Glutamatergic neuron (in vitro differentiated cells): ENCODE measurements around the gene SKIL. TPM values are rescaled to one million over a fixed set of nuclear protein-coding genes. Genes with fewer than 3 reads are reported as not detected.
A peak's percentile ranks its signal among the peaks of the same experiment; 100 is the strongest.

ENCODE experiments used
- DNase-seq: peaks from one replicate; pipeline ENCODE4 v3.0.0; 2022
- H3K27ac Mint-ChIP-seq: one replicate; pipeline ENCODE4 v1.8.0; 2020; ENCODE audit warnings: mild to moderate bottlenecking, mixed read lengths, inconsistent platforms; ENCODE audit not compliant: unreplicated experiment
- H3K27me3 Mint-ChIP-seq: one replicate; pipeline ENCODE4 v1.8.0; 2020; ENCODE audit warnings: mild to moderate bottlenecking, moderate library complexity, mixed read lengths, inconsistent platforms; ENCODE audit not compliant: unreplicated experiment
- H3K36me3 Mint-ChIP-seq: one replicate; pipeline ENCODE4 v1.8.0; 2020; ENCODE audit warnings: mild to moderate bottlenecking, mixed read lengths, inconsistent platforms; ENCODE audit not compliant: unreplicated experiment
- H3K4me1 Mint-ChIP-seq: one replicate; pipeline ENCODE4 v1.8.0; 2020; ENCODE audit warnings: mild to moderate bottlenecking, low read depth, mixed read lengths, inconsistent platforms; ENCODE audit not compliant: unreplicated experiment
- H3K4me3 Mint-ChIP-seq: one replicate; pipeline ENCODE4 v1.8.0; 2020; ENCODE audit warnings: mild to moderate bottlenecking, mixed read lengths, inconsistent platforms; ENCODE audit not compliant: unreplicated experiment
- H3K9me3 Mint-ChIP-seq: one replicate; pipeline ENCODE4 v1.8.0; 2020; ENCODE audit warnings: mild to moderate bottlenecking, moderate library complexity, mixed read lengths, inconsistent platforms; ENCODE audit not compliant: unreplicated experiment
- total RNA-seq: library from RNA; stranded (reverse); fragmentation: NEBNext Ultra II Directional; extraction: Animal tissue kit (Norgen Biotek cat#: 25700); gene quantifications from one replicate; pipeline ENCODE4 v1.2.1, GENCODE V29; 2021; ENCODE audit not compliant: unreplicated experiment
- TF ChIP-seq, protein P1 (sequence below): fragments of 200-600 bp; sonication (generic); IDR thresholded peaks from one replicate; pipeline ENCODE4 v1.5.0; 2021; ENCODE audit not compliant: partially characterized antibody, unreplicated experiment

Gene SKIL
- total RNA-seq, 1 donor from 2014 or later = 52.3 TPM

GRCh38 chr3:170360466-170360865 is 3.0 kb downstream of the SKIL start:
- H3K27ac Mint-ChIP-seq = no peak overlapping the region
- TF ChIP-seq, protein P1, sequence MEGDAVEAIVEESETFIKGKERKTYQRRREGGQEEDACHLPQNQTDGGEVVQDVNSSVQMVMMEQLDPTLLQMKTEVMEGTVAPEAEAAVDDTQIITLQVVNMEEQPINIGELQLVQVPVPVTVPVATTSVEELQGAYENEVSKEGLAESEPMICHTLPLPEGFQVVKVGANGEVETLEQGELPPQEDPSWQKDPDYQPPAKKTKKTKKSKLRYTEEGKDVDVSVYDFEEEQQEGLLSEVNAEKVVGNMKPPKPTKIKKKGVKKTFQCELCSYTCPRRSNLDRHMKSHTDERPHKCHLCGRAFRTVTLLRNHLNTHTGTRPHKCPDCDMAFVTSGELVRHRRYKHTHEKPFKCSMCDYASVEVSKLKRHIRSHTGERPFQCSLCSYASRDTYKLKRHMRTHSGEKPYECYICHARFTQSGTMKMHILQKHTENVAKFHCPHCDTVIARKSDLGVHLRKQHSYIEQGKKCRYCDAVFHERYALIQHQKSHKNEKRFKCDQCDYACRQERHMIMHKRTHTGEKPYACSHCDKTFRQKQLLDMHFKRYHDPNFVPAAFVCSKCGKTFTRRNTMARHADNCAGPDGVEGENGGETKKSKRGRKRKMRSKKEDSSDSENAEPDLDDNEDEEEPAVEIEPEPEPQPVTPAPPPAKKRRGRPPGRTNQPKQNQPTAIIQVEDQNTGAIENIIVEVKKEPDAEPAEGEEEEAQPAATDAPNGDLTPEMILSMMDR = no peak
- H3K36me3 Mint-ChIP-seq = peaks cover 3% of the 10 kb centered on the region

DNA sequence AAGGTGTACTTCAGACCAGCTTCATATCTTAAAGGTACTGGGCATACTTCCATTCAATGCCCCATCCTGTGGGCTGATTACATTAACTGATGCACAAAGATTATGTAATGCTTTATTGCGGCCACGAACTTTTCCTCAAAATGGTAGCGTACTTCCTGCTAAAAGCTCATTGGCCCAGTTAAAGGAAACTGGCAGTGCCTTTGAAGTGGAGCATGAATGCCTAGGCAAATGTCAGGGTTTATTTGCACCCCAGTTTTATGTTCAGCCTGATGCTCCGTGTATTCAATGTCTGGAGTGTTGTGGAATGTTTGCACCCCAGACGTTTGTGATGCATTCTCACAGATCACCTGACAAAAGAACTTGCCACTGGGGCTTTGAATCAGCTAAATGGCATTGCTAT is 3.4 kb downstream of the SKIL start:
- Mint-ChIP-seq H3K27ac (no peak overlapping the region), H3K9me3 (peaks cover 9% of the 10 kb centered on the region), H3K27me3 (peaks cover 7% of the 10 kb centered on the region), H3K36me3 (peaks cover 3% of the 10 kb centered on the region), H3K4me1 (peaks cover 19% of the 10 kb centered on the region), H3K4me3 (peak overlapping the region; percentile 45)
- TF ChIP-seq, protein P1 = no peak
- no peak for DNase-seq

More at GRCh38 chr3:170360466-170360865, 3.0 kb downstream of the SKIL start:
- DNase-seq = no peak
- H3K4me3 Mint-ChIP-seq = peak overlapping the region; percentile 57
- H3K9me3 Mint-ChIP-seq = peaks cover 9% of the 10 kb centered on the region
- H3K27me3 Mint-ChIP-seq = peaks cover 7% of the 10 kb centered on the region
- H3K4me1 Mint-ChIP-seq = peaks cover 22% of the 10 kb centered on the region

- Mint-ChIP-seq H3K27ac (no peak overlapping the region), H3K9me3 (peaks cover 5% of the 10 kb centered on the region), H3K4me1 (peaks cover 14% of the 10 kb centered on the region), H3K36me3 (peaks cover 3% of the 10 kb centered on the region), H3K27me3 (peaks cover 7% of the 10 kb centered on the region), H3K4me3 (peak overlapping the region; percentile 21)
- TF ChIP-seq, protein P1 = no peak
- no peak for DNase-seq
These were observed 4.2 kb downstream of the SKIL start for GRCh38 chr3:170361711-170362110.

DNA sequence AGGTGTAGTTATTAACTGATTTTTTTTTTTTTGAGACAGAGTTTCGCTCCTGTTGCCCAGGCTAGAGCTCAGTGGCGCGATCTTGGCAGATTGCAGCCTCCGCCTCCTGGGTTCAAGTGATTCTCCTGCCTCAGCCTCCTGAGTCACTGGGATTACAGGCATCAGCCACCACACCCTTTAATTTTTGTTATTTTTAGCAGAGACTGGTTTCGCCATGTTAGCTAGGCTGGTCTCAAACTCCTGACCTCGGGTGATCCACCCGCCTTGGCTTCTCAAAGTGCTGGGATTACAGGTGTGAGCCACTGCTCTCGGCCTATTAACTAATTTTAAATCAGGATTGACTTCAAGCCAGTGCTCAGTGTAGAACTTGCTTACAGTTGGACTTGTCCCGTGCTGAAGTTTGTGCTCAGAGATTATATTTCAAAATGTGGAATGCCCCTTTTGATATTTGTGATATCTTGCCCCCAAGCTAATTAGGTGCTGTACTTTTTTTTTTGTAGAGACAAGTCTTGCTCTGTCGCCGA is 6.0 kb downstream of the SKIL start:
- Mint-ChIP-seq H3K36me3 (peaks cover 3% of the 10 kb centered on the region), H3K9me3 (peaks cover 2% of the 10 kb centered on the region), H3K27me3 (peaks cover 4% of the 10 kb centered on the region), H3K4me1 (peaks cover 14% of the 10 kb centered on the region), H3K4me3 (no peak overlapping the region), H3K27ac (no peak overlapping the region)
- DNase-seq = no peak
- TF ChIP-seq, protein P1 = no peak

DNA sequence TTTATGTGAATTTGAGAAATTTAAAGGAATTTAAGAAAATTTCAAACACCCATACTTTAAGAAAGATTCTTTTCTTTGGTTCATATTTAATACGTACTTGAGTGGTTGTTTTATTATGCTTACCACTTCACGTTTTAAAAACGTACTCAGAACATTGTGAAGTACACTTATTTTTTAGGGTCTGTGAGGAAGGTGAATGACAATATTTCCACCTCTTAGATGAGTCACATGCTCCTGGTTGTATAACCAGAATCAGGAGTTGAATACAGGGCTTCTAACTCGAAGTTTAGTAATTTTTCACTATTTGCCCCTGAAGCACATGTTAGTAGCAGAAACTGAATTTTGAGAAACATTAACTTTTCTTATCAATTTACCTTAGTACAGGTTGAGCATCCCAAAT is 7.5 kb downstream of the SKIL start:
- Mint-ChIP-seq H3K27me3 (peaks cover 2% of the 10 kb centered on the region), H3K36me3 (peaks cover 3% of the 10 kb centered on the region), H3K9me3 (no peaks in the 10 kb centered on the region), H3K4me3 (no peak overlapping the region), H3K27ac (no peak overlapping the region), H3K4me1 (peaks cover 14% of the 10 kb centered on the region)
- no peak for DNase-seq
- TF ChIP-seq, protein P1 = peak; percentile 9
